ENCODE measurements around the gene ECE2.

ECE2 gene

GRCh38 chr3:184240384-184241140, 35.3 kb upstream of the ECE2 start:
- Histone ChIP-seq H2AK5ac (ENCODE audit: low read depth, low read length) (no peak overlapping the region), H3K4me1 (ENCODE audit: control insufficient read depth in 2 of 2, insufficient read depth in 1 of 2, low read depth in 1 of 2, low read length in 2 of 2) (peaks cover 0 to 1% of the 10 kb centered on the region in 2 donors), H3K9ac (ENCODE audit: low read depth, low read length, poor library complexity) (no peak overlapping the region), H3K36me3 (replicated peaks in 1 of 2; ENCODE audit: control insufficient read depth in 2 of 2, insufficient read depth in 2 of 2, low read length in 2 of 2) (peaks cover 29 to 40% of the 10 kb centered on the region in 2 donors), H3K4me3 (ENCODE audit: low read length in 2 of 2) (no peak overlapping the region), H2BK15ac (ENCODE audit: low read length) (no peak overlapping the region), H3K79me1 (ENCODE audit: low read depth, low read length) (peaks cover 5% of the 10 kb centered on the region), H2BK12ac (ENCODE audit: low read length) (no peak overlapping the region), H4K91ac (ENCODE audit: low read depth, low read length, poor library complexity) (no peak overlapping the region), H3K18ac (ENCODE audit: low read length) (no peak overlapping the region), H3K9me3 (replicated peaks in 1 of 2; ENCODE audit: control insufficient read depth in 2 of 2, insufficient read depth in 1 of 2, low read depth in 1 of 2, low read length in 2 of 2) (no peaks in the 10 kb centered on the region), H4K8ac (ENCODE audit: low read depth, low read length) (no peak overlapping the region), H2BK5ac (ENCODE audit: low read length) (no peak overlapping the region), H2BK120ac (ENCODE audit: low read depth, low read length) (no peak overlapping the region), H3K14ac (ENCODE audit: low read length) (no peak overlapping the region), H3K27me3 (ENCODE audit: control insufficient read depth in 3 of 3, insufficient read depth in 3 of 3, low read depth in 1 of 3, low read length in 3 of 3) (peaks cover 0 to 28% (median 0%) of the 10 kb centered on the region in 3 experiments), H3K4ac (ENCODE audit: low read length) (no peak overlapping the region), H2AFZ (ENCODE audit: low read length) (no peak overlapping the region), H3K27ac (replicated peaks; ENCODE audit: low read length) (no peak overlapping the region), H3K23ac (ENCODE audit: low read depth, low read length, poor library complexity) (no peak overlapping the region), H3K4me2 (ENCODE audit: insufficient read depth, low read length, poor library complexity, severe bottlenecking) (no peak overlapping the region)
- no peak for DNase-seq (ENCODE audit: low spot score)
- no CpG with 5 or more reads among the region's 4 CpGs for WGBS, 2 donors (ENCODE audit: extremely low coverage in 2 of 2, insufficient read length in 2 of 2, insufficient replicate concordance in 1 of 2)

GRCh38 chr3:184241141-184241446, 34.7 kb upstream of the ECE2 start:
- Histone ChIP-seq H3K27me3 (ENCODE audit: control insufficient read depth in 3 of 3, insufficient read depth in 3 of 3, low read depth in 1 of 3, low read length in 3 of 3) (peaks cover 0 to 22% (median 0%) of the 10 kb centered on the region in 3 experiments), H3K9me3 (replicated peaks in 1 of 2; ENCODE audit: control insufficient read depth in 2 of 2, insufficient read depth in 1 of 2, low read depth in 1 of 2, low read length in 2 of 2) (peaks cover 0 to 1% of the 10 kb centered on the region in 2 donors), H2BK120ac (ENCODE audit: low read depth, low read length) (no peak overlapping the region), H3K18ac (ENCODE audit: low read length) (no peak overlapping the region), H3K4me2 (ENCODE audit: insufficient read depth, low read length, poor library complexity, severe bottlenecking) (no peak overlapping the region), H4K8ac (ENCODE audit: low read depth, low read length) (no peak overlapping the region), H3K36me3 (replicated peaks in 1 of 2; ENCODE audit: control insufficient read depth in 2 of 2, insufficient read depth in 2 of 2, low read length in 2 of 2) (peaks cover 31 to 42% of the 10 kb centered on the region in 2 donors), H3K14ac (ENCODE audit: low read length) (no peak overlapping the region), H3K9ac (ENCODE audit: low read depth, low read length, poor library complexity) (no peak overlapping the region), H2BK15ac (ENCODE audit: low read length) (no peak overlapping the region), H2BK5ac (ENCODE audit: low read length) (no peak overlapping the region), H3K4me3 (ENCODE audit: low read length in 2 of 2) (no peak overlapping the region), H3K4ac (ENCODE audit: low read length) (no peak overlapping the region), H3K4me1 (ENCODE audit: control insufficient read depth in 2 of 2, insufficient read depth in 1 of 2, low read depth in 1 of 2, low read length in 2 of 2) (no peaks in the 10 kb centered on the region), H2BK12ac (ENCODE audit: low read length) (no peak overlapping the region), H3K79me1 (ENCODE audit: low read depth, low read length) (peaks cover 5% of the 10 kb centered on the region), H2AFZ (ENCODE audit: low read length) (no peak overlapping the region), H3K23ac (ENCODE audit: low read depth, low read length, poor library complexity) (peak overlapping the region; percentile 37), H3K27ac (replicated peaks; ENCODE audit: low read length) (no peak overlapping the region), H4K91ac (ENCODE audit: low read depth, low read length, poor library complexity) (no peak overlapping the region), H2AK5ac (ENCODE audit: low read depth, low read length) (no peak overlapping the region)
- WGBS, 2 donors (ENCODE audit: extremely low coverage in 2 of 2, insufficient read length in 2 of 2, insufficient replicate concordance in 1 of 2) = no CpG with 5 or more reads among the region's 17 CpGs
- no peak for DNase-seq (ENCODE audit: low spot score)

DNA sequence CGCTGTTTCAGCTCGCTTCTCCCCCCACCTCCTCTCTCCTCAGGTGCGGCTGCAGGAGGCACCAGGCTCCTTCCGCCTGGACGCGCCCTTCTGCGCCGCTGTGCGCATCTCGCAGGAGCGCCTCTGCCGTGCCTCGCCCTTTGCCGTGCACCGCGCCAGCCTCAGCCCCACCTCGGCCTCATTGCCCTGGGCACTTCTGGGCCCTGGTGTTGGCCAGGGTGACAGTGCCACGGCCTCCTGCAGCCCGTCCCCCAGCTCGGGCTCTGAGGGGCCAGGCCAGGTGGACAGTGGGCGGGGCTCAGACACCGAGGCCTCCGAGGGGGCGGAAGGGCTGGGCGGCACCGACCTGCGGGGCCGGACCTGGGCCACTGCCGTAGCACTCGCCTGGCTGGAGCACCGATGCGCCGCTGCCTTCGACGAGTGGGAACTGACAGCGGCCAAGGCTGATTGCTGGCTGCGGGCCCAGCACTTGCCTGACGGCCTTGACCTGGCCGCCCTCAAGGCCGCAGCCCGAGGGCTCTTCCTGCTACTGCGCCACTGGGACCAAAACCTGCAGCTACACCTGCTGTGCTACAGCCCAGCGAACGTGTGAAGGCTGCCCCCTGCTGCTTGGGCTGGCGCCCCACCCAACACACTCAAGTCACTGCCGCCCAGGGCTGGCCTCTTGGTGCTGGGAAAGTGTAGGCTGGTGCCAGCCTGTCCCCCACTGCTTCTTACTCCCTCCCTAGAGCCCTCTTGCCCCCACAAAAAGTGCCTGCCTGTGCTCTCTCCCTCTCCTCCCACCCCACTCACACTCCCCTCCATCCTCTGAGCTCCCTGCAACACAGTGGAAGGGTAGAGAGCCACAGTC, 34.1 kb upstream of the ECE2 start:
- Histone ChIP-seq H3K18ac (ENCODE audit: low read length) (no peak overlapping the region), H2BK5ac (ENCODE audit: low read length) (no peak overlapping the region), H2BK15ac (ENCODE audit: low read length) (no peak overlapping the region), H3K4ac (ENCODE audit: low read length) (no peak overlapping the region), H3K27me3 (ENCODE audit: control insufficient read depth in 3 of 3, insufficient read depth in 3 of 3, low read depth in 1 of 3, low read length in 3 of 3) (peaks cover 0 to 17% (median 0%) of the 10 kb centered on the region in 3 experiments), H4K8ac (ENCODE audit: low read depth, low read length) (no peak overlapping the region), H3K79me1 (ENCODE audit: low read depth, low read length) (peaks cover 5% of the 10 kb centered on the region), H3K36me3 (replicated peaks in 1 of 2; ENCODE audit: control insufficient read depth in 2 of 2, insufficient read depth in 2 of 2, low read length in 2 of 2) (peaks cover 31 to 42% of the 10 kb centered on the region in 2 donors), H4K91ac (ENCODE audit: low read depth, low read length, poor library complexity) (no peak overlapping the region), H3K9me3 (replicated peaks in 1 of 2; ENCODE audit: control insufficient read depth in 2 of 2, insufficient read depth in 1 of 2, low read depth in 1 of 2, low read length in 2 of 2) (peaks cover 0 to 1% of the 10 kb centered on the region in 2 donors), H3K27ac (replicated peaks; ENCODE audit: low read length) (no peak overlapping the region), H3K14ac (ENCODE audit: low read length) (no peak overlapping the region), H2AK5ac (ENCODE audit: low read depth, low read length) (no peak overlapping the region), H2BK12ac (ENCODE audit: low read length) (no peak overlapping the region), H3K4me3 (ENCODE audit: low read length in 2 of 2) (no peak overlapping the region), H2BK120ac (ENCODE audit: low read depth, low read length) (no peak overlapping the region), H3K9ac (ENCODE audit: low read depth, low read length, poor library complexity) (no peak overlapping the region), H3K23ac (ENCODE audit: low read depth, low read length, poor library complexity) (peak overlapping the region; percentile 63), H3K4me1 (ENCODE audit: control insufficient read depth in 2 of 2, insufficient read depth in 1 of 2, low read depth in 1 of 2, low read length in 2 of 2) (no peaks in the 10 kb centered on the region), H2AFZ (ENCODE audit: low read length) (no peak overlapping the region), H3K4me2 (ENCODE audit: insufficient read depth, low read length, poor library complexity, severe bottlenecking) (peak overlapping the region; percentile 4)
- DNase-seq (ENCODE audit: low spot score) = no peak
- WGBS, 2 donors (ENCODE audit: extremely low coverage in 2 of 2, insufficient read length in 2 of 2, insufficient replicate concordance in 1 of 2) = no CpG with 5 or more reads among the region's 46 CpGs

DNA sequence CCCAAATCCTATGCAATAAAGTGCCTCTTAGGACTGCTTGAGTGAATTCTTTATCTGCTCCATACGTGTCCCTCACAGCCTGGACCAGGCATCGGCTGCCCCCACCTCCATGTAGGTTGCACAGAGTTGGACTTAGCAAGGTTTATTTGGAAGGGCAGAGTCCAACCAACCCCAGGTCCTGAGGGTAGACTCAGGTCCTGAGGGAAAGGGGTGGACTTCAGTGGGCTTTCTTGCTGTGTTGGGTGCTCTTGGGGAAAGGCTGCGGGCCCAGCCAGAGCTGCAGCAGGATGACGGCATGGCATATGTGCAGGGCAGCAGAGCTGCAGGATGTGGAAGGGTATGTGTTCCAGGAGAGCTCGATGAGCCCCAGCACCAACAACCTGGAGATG, 33.5 kb upstream of the ECE2 start:
- H3K23ac ChIP-seq (ENCODE audit: low read depth, low read length, poor library complexity) = no peak overlapping the region
- H3K27ac ChIP-seq (replicated peaks; ENCODE audit: low read length) = no peak overlapping the region
- no peak overlapping the region for H2AK5ac ChIP-seq (ENCODE audit: low read depth, low read length)
- H3K9ac ChIP-seq (ENCODE audit: low read depth, low read length, poor library complexity) = no peak overlapping the region
- no CpG with 5 or more reads among the region's 5 CpGs for WGBS, 2 donors (ENCODE audit: extremely low coverage in 2 of 2, insufficient read length in 2 of 2, insufficient replicate concordance in 1 of 2)
- no peak for DNase-seq (ENCODE audit: low spot score)
- no peak overlapping the region for H2AFZ ChIP-seq (ENCODE audit: low read length)
- peaks cover 31 to 42% of the 10 kb centered on the region in 2 donors for H3K36me3 ChIP-seq (replicated peaks in 1 of 2; ENCODE audit: control insufficient read depth in 2 of 2, insufficient read depth in 2 of 2, low read length in 2 of 2)
- no peak overlapping the region for H4K8ac ChIP-seq (ENCODE audit: low read depth, low read length)
- H2BK5ac ChIP-seq (ENCODE audit: low read length) = no peak overlapping the region
- no peak overlapping the region for H3K4me2 ChIP-seq (ENCODE audit: insufficient read depth, low read length, poor library complexity, severe bottlenecking)
- no peak overlapping the region for H3K4ac ChIP-seq (ENCODE audit: low read length)
- H3K18ac ChIP-seq (ENCODE audit: low read length) = no peak overlapping the region
- H3K14ac ChIP-seq (ENCODE audit: low read length) = no peak overlapping the region
- no peak overlapping the region for H3K4me3 ChIP-seq (ENCODE audit: low read length in 2 of 2)
- no peak overlapping the region for H4K91ac ChIP-seq (ENCODE audit: low read depth, low read length, poor library complexity)
- no peak overlapping the region for H2BK12ac ChIP-seq (ENCODE audit: low read length)
- peaks cover 0 to 11% (median 0%) of the 10 kb centered on the region in 3 experiments for H3K27me3 ChIP-seq (ENCODE audit: control insufficient read depth in 3 of 3, insufficient read depth in 3 of 3, low read depth in 1 of 3, low read length in 3 of 3)
- no peak overlapping the region for H2BK120ac ChIP-seq (ENCODE audit: low read depth, low read length)
- no peaks in the 10 kb centered on the region for H3K4me1 ChIP-seq (ENCODE audit: control insufficient read depth in 2 of 2, insufficient read depth in 1 of 2, low read depth in 1 of 2, low read length in 2 of 2)
- peaks cover 0 to 1% of the 10 kb centered on the region in 2 donors for H3K9me3 ChIP-seq (replicated peaks in 1 of 2; ENCODE audit: control insufficient read depth in 2 of 2, insufficient read depth in 1 of 2, low read depth in 1 of 2, low read length in 2 of 2)
- H3K79me1 ChIP-seq (ENCODE audit: low read depth, low read length) = peaks cover 5% of the 10 kb centered on the region
- H2BK15ac ChIP-seq (ENCODE audit: low read length) = no peak overlapping the region
